Activated effector memory CD4-positive, alpha-beta T cell treated with anti-CD3 and anti-CD28 coated beads, Interleukin-2, amount 50 U/mL, for 16 hours (primary cell): ENCODE results near the gene ZFPM1.
"Not testable (repeated sequence)": the region's sequence is repeated elsewhere in the genome, so short reads cannot be mapped to it uniquely, and the experiment has no call there.

Source experiments
- DNase-seq: peaks from one replicate; pipeline ENCODE4 v3.0.0-alpha.2; 2020

The ZFPM1 gene

GRCh38 chr16:88468275-88469129 is 15.4 kb downstream of the ZFPM1 start:
- DNase-seq = peak; percentile 70

DNA sequence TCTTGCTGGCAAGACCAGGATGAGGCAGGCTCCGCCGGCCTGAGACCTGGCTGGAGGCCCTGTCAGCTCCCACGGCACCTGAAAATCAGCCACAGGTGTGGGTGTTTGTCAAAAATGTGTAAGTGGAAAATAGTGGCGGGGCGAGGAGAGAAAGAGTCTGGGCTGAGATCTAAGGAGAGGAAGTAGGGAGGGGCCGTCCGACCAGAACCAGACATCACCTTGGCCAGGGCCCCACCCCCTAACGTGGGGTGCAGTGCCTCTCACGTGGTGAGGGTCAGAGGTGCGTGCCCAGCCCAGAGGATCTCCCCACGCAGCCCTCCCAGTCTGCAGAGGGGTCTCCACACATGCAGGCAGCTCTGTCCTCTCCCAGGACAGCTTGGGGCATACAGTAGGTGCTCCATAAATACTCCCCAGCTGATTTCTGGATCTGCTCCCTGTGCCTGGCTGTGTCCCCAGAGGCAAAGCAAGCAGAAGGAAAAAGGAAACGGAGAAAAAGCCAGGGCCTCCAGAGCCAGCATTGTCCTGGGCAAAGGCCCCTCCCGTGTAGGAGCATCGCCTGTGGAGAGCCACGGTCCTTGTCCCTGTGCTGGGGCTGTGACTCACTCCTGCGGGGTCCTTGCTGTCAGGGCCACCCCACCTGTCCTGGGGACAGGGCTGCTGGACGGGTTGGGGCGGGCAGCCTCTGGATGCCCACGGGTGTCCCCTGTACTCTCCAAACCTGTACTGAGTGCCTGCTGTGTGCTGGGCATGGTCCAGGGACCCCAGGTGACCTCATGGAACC is 16.7 kb downstream of the ZFPM1 start:
- DNase-seq = peak; percentile 83

DNA sequence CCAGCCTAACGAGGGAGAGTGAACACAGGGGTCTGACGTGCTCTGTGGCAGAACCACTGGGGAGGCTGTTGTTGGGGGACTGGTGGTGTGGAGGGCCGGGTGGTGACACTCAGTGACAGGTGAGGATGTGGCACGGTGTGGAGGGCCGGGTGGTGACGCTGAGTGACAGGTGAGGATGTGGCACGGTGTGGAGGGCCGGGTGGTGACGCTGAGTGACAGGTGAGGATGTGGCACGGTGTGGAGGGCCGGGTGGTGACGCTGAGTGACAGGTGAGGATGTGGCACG is 17.3 kb downstream of the ZFPM1 start:
- not testable (repeated sequence) for DNase-seq

DNA sequence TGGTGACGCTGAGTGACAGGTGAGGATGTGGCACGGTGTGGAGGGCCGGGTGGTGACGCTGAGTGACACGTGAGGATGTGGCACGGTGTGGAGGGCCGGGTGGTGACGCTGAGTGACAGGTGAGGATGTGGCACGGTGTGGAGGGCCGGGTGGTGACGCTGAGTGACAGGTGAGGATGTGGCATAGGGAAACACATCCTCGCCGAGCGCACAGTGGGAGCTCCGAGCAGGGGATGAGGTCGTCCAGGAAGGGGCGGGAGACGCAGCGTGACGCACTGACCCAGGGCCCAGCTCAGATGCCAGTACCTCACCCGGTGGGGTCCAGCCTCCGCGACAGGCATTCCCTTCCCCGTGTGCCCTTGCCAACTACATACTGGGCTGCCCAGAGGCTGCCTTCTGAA is 17.6 kb downstream of the ZFPM1 start:
- DNase-seq = not testable (repeated sequence)

- no peak for DNase-seq
Measured at GRCh38 chr16:88471115-88471514, 18.0 kb downstream of the ZFPM1 start.

- DNase-seq = no peak
Measured at GRCh38 chr16:88471575-88471974, 18.5 kb downstream of the ZFPM1 start.

- DNase-seq = no peak
Measured at GRCh38 chr16:88472069-88472468, 19.0 kb downstream of the ZFPM1 start.

GRCh38 chr16:88472637-88473205 is 19.6 kb downstream of the ZFPM1 start:
- DNase-seq = no peak

GRCh38 chr16:88473666-88474534 is 20.8 kb downstream of the ZFPM1 start:
- no peak for DNase-seq

DNA sequence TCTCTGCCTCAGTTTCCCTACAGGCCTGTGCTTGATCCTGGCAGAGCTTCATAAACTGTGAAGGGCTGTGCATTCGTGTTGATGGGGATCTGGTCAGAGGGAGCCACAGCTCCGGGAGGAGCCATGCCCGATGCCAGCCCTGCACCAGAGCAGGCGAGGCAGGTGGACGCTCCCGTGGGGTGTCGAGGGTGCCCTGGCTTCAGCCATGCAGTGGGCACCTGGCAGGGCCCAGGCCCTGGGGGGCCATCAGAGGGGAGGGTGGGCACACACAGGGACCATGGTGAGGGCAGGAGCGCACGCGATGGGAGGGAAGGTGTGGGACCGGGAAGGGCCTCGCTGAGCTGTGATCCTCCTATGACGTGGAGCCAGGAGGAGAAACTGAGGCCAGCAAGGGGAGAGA is 22.0 kb downstream of the ZFPM1 start:
- no peak for DNase-seq

GRCh38 chr16:88476203-88476602 is 23.1 kb downstream of the ZFPM1 start:
- DNase-seq = no peak

GRCh38 chr16:88476817-88477397 is 23.8 kb downstream of the ZFPM1 start:
- DNase-seq = no peak

GRCh38 chr16:88477631-88478519 is 24.8 kb downstream of the ZFPM1 start:
- DNase-seq = no peak

DNA sequence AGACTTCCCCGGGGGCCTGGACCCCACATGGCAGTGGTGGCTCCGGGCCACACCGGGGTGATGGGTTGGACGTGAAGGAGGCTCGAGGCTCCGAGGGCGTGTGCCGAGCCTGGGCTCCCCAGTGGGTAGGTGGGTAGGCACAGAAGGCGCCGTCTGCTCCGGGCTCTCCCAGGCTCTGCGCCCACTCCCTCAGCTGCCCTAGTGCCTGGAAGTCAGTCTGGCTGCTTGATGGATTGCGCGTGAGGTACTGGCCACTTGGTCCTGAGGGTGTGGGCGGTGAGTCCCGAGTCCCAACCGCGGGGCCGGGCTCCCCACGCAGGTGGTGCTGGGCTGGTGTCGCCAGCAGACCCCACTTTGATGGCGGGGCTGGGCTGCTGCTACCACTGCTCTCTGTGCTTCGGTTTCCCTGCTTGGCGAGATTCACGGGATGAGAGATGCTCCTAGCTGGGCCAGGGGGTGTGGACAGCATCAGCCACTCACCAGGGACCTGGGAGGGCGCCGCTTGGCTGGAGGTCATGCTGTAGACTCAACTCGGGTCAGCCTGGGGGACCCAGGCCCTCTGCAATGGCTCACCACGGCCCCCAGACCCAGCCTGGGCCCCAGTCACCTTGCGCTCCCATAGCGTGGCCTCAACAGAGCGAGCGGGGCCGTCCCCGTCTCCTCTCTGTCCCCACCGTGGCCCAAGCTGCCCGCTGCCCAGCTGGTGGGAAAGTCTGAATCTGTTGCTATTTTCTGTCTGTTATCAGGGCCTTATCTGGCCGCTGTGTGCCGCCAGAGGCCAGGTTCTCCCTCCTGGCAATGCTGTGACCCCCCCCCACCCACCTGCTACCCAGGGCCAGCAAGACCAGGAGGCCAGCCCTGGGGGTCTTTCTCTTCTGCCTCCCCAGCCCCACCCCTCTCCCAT is 26.1 kb downstream of the ZFPM1 start:
- DNase-seq = no peak

GRCh38 chr16:88479793-88480760 is 27.0 kb downstream of the ZFPM1 start:
- DNase-seq = no peak

- no peak for DNase-seq
Measured at GRCh38 chr16:88480829-88481228, 27.7 kb downstream of the ZFPM1 start.

DNA sequence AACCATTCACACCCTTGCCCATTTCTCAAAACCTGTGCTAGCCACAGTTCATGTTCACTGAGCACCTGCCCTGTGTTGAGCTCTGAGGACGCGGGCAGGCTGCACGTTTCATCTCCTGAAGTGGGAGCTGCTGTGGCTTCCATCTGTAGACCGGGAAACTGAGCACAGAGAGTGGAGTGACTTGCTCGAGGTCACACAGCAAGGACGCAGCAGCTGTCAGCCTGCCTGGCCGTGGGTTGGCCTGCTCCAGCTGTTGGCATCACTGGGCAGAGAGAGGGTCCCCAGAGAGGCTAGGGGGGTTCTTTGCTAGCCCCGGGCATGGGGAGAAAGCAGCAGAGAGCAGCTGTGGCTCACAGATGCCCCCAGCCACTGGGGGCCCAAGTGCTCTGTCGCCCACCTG is 28.8 kb downstream of the ZFPM1 start:
- DNase-seq = no peak

GRCh38 chr16:88482630-88483391 is 29.7 kb downstream of the ZFPM1 start:
- DNase-seq = no peak

DNA sequence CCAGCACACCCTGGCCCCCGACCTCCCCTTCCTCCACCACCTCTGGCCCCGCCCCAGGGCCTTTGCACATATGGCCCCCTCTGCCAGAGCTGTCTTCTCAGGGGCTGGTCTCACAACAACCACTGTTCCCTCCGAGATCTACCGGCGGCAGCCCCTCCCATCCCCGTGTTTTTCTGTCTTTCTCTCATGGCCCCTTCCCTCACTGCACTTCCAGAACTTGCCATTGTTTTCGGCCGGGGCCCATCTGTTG is 30.2 kb downstream of the ZFPM1 start:
- DNase-seq = no peak
